Prostate gland (tissue), 2 donors: Measurements from ENCODE around the gene SNRPA1. TPM values are rescaled to one million over a fixed set of nuclear protein-coding genes. Genes with fewer than 3 reads are reported as not detected.
"Not testable (repeated sequence)": the region's sequence is repeated elsewhere in the genome, so short reads cannot be mapped to it uniquely, and the experiment has no call there.

Experiments
- DNase-seq: peaks from one replicate; pipeline ENCODE4 v3.0.0-alpha.2; 2019; ENCODE audit warnings: low spot score
- H3K27ac ChIP-seq, 2 donors: fragments of 200-600 bp; sonication (generic); 2 replicates each; pipeline ENCODE4 v1.5.1; 2017 to 2019
- H3K27me3 ChIP-seq: fragments of 200-600 bp; sonication (generic); replicated peaks from 2 replicates; pipeline ENCODE4 v1.5.1; 2019; ENCODE audit not compliant: insufficient read depth
- H3K36me3 ChIP-seq, 2 donors: fragments of 200-600 bp; sonication (generic); 1 replicate in 1 of 2; 2 replicates in 1 of 2; pipeline versions ENCODE4 v1.5.1 to v1.8.1; 2017 to 2019
- H3K4me1 ChIP-seq: fragments of 200-600 bp; sonication (generic); replicated peaks from 2 replicates; pipeline ENCODE4 v1.5.1; 2019
- H3K4me3 ChIP-seq, 2 donors: fragments of 200-600 bp; sonication (generic); 2 replicates each; pipeline ENCODE4 v1.5.1; 2017 to 2019
- H3K9me3 ChIP-seq: fragments of 200-600 bp; sonication (generic); 2 replicates; pipeline ENCODE4 v1.5.1; 2017
- CTCF ChIP-seq, 4 experiments: fragments of 200-600 bp in 2 of 4; fragments of 450-650 bp in 2 of 4; sonication (generic) in 2 of 4; IDR thresholded peaks; 1 replicate in 3 of 4; 2 replicates in 1 of 4; pipeline ENCODE4 v1.5.1; 2016 to 2019; ENCODE audit warnings: antibody characterized with exemption in 4 of 4, mild to moderate bottlenecking in 2 of 4, moderate library complexity in 2 of 4
- POLR2A ChIP-seq: fragments of 450-650 bp; IDR thresholded peaks from one replicate; pipeline ENCODE4 v1.6.1; 2016; ENCODE audit warnings: antibody characterized with exemption, mild to moderate bottlenecking
- POLR2AphosphoS5 ChIP-seq: sonication (generic); formaldehyde crosslinking; IDR thresholded peaks from one replicate; pipeline ENCODE4 v1.6.1; 2017; ENCODE audit warnings: antibody characterized with exemption
- WGBS: methylation state at CpG from one replicate; pipeline ENCODE4 v1.1.5; 2018; 5-methylcytosine and 5-hydroxymethylcytosine counted together
- intact Hi-C: fragments of 100-400 bp; cut with DNase I; formaldehyde crosslinking; loops from one replicate; pipeline ENCODE4 v1.14.2; 2022
- total RNA-seq, 2 donors: library from RNA; depleted of rRNA; stranded (reverse); fragments of >200 nt; gene quantifications; one replicate each; pipeline ENCODE4 v1.1.0, GENCODE V29; 2016

Gene SNRPA1
- 10 to 100 TPM; 23.6 to 55.3 TPM for total RNA-seq

DNA sequence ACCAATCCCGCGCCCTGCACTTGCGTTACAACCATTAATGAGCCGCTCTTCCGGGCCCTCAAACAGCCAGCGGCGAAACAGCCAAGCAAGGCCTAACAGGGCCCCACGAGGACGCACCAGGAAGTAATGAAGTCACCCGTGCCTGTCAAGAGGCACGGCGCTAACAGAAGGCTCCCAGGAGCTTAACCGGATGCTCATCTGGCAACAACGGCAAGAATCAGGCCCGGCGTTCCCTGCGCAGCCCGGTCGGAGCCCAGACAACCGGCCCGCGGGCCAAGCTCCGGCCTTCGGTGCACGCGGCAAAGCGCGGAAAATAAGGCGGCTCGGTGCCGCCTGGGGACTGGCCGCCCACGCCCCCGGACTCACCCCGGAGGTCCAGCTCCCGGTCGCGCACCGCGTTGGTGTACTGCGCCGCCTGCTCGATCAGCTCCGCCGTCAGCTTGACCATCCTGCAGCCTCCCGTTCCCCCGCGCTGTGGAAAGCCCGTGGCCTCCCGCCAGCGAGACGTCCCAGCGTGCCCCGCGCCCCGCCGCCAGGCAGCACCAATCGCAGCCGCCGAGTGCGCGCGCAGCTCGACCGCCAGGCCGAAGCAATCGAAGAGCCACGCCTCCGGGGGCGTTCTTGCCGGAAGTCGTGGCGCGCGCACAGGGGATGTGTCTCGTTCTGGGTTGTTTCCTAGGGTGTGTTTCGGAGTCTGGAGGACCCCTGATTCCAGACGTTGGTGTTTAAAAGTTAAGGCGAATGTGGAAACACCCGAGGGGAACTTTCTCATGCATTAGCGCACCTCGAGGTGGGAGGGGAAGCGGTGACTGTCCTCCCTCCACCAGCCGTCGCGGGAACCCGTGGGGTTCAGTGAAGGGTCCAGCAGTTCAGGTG, at the start of gene SNRPA1:
Gene SNRPA1 (minus strand): TSS at position 518 of the 876 bp plus-strand sequence. CDS start 70 bp downstream, at position 448.
- under 1% methylated on average over 63 of the region's 87 CpGs for WGBS
- DNase-seq: peak; percentile 96
- Histone ChIP-seq H3K36me3 (no peaks in the 10 kb centered on the region), H3K9me3 (no peaks in the 10 kb centered on the region), H3K4me1 (no peaks in the 10 kb centered on the region), H3K4me3 (peak within 1 kb of the TSS; percentile 71 to 94), H3K27ac (peak within 1 kb of the TSS; percentile 88 to 90), H3K27me3 (no peaks in the 10 kb centered on the region)
- TF ChIP-seq POLR2AphosphoS5: peak; percentile 98
- TF ChIP-seq CTCF (IDR thresholded peaks at IDR 0.05): peak in 2 of 4 experiments; percentile 29 to 34
- peak; percentile 81 for TF ChIP-seq POLR2A
- intact Hi-C loops: loop anchor here (5.0 kb wide), 1 partner anchor 357 kb away; the partner anchor contains the start of gene TM2D3

DNA sequence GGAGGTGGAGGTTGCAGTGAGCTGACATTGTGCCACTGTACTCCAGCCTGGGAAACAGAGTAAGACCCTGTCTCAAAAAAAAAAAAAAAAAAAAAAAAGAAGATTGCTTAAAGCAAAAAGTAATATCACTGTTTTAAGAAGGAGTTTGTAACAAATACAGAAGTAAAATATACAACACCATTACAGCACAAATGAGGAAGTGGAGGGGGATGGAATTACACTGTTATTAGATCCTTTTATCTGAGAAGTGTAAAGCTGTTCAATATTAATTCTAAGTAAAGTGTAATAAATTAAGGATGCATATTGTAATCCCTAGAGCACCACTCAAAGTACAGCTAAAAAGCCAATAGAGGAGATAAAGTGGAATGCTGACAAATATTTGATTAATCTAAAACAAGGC, 47.0 kb upstream of the SNRPA1 start:
- H3K9me3 ChIP-seq: no peaks in the 10 kb centered on the region
- no peak overlapping the region for H3K27ac ChIP-seq
- intact Hi-C loops: no loop called here
- no peak overlapping the region for H3K4me3 ChIP-seq
- no peaks in the 10 kb centered on the region for H3K27me3 ChIP-seq
- H3K4me1 ChIP-seq: no peaks in the 10 kb centered on the region
- no peaks in the 10 kb centered on the region for H3K36me3 ChIP-seq
- TF ChIP-seq POLR2A: no peak
- no peak for TF ChIP-seq CTCF (IDR thresholded peaks at IDR 0.05)
- TF ChIP-seq POLR2AphosphoS5: no peak
- no peak for DNase-seq

- Histone ChIP-seq H3K4me3 (no peak overlapping the region), H3K36me3 (no peaks in the 10 kb centered on the region), H3K27ac (no peak overlapping the region), H3K9me3 (no peaks in the 10 kb centered on the region), H3K4me1 (no peaks in the 10 kb centered on the region), H3K27me3 (no peaks in the 10 kb centered on the region)
- WGBS: 46% methylated on average over 1 of the region's 1 CpG
- TF ChIP-seq CTCF (IDR thresholded peaks at IDR 0.05) (no peak), POLR2AphosphoS5 (peak; percentile 28)
- no peak for DNase-seq
- intact Hi-C loops: no loop called here
These were observed 43.5 kb upstream of the SNRPA1 start for GRCh38 chr15:101338502-101339057.

DNA sequence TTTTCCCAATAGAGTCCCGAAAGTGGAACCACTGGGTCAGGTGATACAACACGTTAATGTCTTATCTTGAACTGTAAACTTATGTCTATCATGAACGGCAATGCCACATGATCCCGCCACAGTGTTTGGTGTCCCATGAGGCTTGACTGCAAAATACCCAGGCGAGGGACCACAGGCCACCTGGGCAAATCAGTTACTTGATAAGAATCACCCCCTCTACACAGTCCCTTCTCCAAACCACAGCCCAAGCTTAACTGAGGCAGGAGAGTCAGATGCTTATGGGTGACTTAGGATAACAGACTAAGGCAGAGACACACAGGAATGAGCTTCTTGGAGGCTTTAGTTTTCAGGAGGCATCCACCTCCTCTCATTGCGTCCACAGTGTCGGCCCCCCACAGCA, 42.9 kb upstream of the SNRPA1 start:
- Histone ChIP-seq H3K4me1 (no peaks in the 10 kb centered on the region), H3K4me3 (no peak overlapping the region), H3K9me3 (no peaks in the 10 kb centered on the region), H3K27me3 (no peaks in the 10 kb centered on the region), H3K27ac (no peak overlapping the region), H3K36me3 (no peaks in the 10 kb centered on the region)
- 67% methylated on average over 7 of the region's 7 CpGs for WGBS
- TF ChIP-seq POLR2A (no peak), POLR2AphosphoS5 (no peak), CTCF (IDR thresholded peaks at IDR 0.05) (no peak)
- intact Hi-C loops: no loop called here
- DNase-seq: no peak

- intact Hi-C loops, H3K9me3 ChIP-seq, DNase-seq, H3K4me1 ChIP-seq, H3K27ac ChIP-seq, H3K36me3 ChIP-seq, H3K27me3 ChIP-seq, H3K4me3 ChIP-seq: not testable (repeated sequence)
- 94% methylated on average over 11 of the region's 16 CpGs for WGBS
These were observed 39.1 kb upstream of the SNRPA1 start for GRCh38 chr15:101333907-101334789.
